ENCODE measurements around the gene NDE1.

The NDE1 gene

DNA sequence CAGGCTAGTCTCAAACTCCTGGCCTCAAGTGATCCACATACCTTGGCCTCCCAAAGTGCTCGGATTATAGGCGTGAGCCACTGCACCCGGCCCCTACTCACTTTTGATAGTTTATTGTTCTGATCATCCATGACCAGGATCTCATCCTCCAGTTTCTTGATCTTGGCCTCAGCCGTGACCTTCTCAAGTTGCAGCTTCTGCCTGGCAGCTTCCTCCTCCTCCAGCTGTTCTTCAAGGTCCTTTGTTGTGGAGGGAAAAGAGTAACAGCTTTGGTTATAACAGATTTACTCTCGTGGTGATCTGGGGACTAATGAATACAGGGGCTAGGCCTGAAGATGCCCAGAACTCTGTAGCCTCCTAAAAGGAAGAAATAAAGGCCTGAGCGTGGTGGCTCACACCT, 89.9 kb downstream of the NDE1 start:
- no peak for DNase-seq

DNA sequence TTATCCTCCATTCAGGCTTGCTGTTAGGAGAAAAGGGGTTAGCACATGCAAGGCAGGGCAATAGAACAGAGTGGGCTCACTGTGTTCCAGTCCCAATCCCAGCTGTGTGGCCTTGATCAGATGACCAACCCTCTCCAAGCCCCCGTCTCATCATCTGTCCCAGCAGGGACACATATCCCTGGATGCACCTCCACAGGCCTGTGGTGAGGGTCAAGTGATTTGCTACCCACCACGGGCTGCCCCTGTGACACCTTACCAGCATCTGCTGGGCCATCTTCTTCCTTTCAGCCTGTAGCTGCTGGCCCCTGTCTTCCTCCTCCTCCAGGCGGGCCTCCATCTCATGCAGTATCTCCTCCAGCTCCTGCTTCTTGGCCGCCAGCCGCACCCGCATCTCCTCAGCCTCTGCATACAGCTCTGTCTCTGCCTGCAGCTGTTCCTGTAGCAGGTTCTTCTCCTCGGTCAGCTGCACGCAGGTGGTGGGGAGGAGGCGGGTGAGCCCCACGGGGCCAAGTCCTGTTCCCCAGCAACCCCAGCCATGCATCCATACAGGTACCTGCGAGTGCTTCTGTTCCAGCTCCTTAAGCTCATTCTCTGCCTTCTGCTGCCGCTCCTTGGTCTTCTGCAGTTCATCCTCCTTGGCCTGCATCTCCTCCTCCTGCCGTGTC, 91.3 kb downstream of the NDE1 start:
- peak in 1 of 2 experiments; percentile 8 for DNase-seq

DNA sequence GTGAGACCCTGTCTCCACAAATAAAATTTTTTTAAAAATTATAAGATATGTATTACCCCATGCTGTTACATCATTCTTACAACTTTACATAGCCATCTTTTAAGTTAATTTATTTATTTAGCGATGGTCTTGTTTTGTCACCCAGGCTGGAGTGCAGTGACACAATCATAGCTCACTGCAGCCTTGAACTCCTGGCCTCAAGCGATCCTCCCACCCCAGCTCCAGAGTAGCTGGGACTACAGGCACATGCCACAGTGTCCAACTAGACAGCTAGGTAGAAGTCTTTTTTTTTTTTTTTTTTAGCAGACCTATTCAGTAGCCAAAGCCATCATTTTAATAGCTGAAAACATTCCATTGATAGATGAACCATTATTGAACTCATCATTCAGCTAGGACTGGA, 92.7 kb downstream of the NDE1 start:
- no peak for DNase-seq

DNA sequence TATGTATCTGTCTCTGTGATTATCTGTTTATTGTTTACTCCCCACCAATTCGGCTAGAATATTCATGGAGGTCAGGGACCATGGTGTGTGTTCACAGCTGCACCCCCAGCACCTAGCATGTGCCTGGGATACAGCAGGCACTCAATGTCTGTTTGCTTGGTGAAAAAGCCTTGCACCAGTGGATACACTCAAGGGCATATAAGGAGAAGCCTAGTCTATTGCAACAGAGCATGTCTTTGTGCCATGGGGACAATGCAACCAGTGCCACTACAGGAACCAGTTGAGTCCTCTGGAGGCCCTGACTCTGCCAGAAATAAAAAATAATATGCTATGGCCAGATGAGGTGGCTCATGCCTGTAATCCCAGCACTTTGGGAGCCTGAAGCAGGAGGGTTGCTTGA, 93.6 kb downstream of the NDE1 start:
- no peak for DNase-seq

DNA sequence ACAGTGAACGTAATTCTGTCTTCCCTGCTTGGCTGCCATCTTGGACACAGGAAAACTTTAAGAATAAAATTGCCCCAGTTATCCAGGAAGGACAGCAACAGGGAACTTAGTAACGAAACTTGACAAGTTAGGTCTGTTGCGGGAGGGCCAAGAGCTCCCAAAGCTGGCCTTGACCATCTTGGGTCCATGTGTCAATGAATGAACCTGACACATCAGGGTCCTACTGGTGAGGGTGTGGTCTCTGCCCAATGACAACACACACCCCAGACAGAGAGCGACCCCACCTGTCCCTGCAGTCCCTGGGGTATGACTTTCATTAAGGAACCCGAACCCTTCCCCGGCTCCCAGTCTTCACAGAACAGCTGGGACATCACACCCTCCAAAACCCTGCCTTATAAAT, 96.3 kb downstream of the NDE1 start:
- DNase-seq = no peak

DNA sequence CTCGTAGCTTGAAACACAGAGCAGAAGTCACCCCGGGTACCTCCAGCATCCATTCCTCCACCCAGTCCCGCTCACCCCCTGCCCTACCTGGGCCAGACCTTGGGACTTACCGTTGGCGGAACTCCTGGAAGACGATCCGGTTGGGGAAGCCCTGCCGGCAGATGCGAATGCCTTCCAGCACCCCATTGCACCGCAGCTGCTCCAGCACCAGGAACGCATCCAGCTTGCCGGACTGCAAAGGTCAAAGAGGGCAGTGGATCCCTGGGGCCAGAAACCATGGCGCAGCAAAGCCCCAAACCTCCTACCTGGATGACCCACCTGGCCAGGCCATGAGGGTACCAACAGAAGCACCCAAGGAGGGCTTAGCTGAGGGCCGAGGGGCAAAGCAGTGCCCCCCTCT, 97.9 kb downstream of the NDE1 start:
- no peak for DNase-seq

DNA sequence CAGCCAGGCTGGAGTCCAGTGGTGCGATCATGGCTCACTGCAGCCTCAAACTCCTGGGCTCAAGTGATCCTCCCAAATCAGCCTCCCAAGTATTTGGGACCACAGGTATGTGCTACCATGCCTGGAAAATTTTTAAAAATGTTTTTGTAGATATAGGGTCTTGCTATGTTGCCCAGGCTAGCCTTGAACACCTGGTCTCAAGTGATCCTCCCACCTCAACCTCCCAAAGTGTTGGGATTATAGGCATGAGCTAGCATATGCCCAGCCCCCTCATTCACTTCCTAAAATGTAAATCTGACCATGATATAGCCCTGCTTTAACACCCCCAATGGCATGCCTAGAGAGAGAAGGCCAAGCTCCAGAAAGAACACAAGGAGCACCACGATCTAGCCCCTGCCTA, 98.6 kb downstream of the NDE1 start:
- no peak for DNase-seq

DNA sequence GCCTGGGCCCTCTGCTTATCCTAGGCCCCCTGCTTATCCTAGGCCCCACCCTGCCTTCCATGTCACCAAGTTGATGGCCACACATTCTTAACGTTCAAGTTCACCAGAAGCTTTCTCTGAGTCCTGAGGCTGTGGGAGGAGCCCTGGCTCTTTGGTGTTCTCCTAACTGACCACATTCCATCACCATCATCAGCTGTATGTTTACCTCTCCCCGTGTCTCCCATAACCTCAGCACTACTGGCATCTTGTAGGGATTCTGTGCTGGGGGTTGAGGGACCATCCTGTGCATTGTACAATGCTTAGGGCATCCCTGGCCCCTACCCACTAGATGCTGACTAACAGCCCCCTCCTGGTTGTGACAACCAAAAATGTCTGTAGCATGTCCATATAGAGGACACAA, 99.3 kb downstream of the NDE1 start:
- no peak for DNase-seq

DNA sequence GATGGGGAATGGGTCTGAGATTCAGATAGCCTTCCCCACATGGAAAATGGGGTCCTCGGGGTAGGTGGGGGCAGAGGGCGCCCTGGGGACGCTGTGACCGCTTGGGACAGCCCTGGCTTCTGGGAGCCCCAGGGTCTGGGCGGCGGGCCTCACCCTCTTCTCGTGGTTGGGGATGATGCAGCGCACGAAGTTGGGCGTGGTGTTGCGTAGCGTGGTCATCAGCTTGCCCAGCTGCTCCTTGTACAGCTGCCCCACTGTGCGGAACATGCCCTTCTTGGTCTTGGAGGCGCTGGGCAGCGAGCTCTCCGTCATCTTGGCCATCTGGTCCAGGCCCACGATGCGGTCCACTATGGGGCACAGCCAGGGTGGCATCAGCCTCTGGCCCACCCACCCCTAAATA, 99.9 kb downstream of the NDE1 start:
- DNase-seq = no peak

DNA sequence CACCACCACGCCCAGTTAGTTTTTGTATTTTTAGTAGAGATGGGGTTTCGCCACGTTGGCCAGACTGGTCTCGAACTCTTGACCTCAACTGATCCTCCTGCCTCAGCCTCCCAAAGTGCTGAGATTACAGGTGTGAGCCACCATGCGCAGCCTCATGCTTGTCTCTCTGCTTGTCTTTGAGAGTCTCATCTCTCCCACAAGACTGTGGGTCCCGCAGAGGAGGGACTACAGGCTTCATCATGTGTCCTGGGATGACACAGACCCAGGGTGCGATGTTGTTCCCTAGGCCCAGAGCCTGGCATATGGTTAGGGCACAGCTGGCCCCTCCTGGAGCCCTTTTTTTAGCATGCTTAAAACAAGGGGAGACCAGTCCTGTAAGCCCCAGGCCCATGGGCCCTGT, 101.9 kb downstream of the NDE1 start:
- no peak for DNase-seq

DNA sequence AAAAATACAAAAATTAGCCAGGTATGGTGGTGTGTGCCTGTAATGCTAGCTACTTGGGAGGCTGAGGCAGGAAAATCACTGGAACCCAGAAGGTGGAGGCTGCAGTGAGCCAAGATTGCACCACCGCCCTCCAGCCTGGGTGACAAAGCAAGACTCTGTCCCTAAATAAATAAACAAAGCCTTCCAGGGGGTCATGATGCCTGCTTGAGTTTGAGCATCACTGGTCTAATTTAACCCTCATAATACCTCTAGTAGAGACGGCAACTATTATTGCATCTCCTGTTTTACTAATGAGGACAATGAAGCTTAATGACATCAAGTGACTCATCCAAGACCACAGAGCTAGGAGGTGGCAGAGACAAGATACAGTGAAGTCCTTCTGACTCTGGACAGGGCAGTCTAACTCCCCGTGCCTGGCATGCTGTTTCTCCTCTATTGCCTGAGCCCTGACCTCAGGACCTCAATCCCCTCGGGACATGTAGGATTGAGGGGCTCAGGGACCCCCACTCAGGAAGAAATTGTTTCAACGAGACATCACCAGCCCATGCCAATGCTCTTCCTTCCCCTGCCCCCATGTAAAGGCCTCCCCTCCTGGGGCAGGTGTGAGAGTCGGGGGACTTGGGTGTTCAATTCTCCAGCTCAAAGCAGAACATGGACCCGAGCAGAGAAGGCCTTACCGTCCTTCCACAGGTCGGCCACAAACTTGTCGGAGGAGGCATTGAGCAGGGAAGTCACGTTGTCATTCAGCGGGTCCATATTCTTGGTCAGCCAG, 102.9 kb downstream of the NDE1 start:
- DNase-seq = no peak

DNA sequence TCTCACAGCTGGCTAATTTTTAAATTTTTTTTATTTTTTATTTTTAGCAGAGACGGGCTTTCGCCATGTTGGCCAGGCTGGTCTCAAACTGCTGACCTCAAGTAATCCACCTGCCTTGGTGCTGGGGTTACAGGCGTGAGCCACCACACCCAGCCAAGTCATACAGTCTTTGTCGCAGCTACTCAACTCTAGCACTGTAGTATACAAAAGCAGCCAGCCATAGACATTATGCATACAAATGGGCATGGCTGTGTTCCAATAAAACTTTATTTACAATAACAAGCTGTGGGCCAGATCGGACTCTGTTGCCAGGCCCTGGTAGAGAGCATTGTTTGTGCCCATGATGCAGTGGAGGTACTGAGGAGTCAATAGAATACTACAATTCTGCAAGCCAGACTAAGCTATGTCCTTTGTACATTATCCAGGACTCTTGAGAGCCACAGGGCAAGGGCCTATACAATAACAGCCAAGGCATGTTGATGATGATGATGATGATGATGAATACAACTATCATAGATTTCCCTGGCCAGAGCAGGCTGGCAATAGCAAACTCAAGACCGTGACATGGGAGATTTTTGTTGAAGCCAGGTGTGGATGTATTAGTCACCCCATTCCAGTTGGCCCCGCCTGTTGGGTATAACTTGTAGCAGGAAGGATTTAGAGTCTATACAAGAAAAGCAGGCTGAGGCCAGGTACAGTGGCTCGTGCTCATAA, 104.9 kb downstream of the NDE1 start:
- no peak for DNase-seq

DNA sequence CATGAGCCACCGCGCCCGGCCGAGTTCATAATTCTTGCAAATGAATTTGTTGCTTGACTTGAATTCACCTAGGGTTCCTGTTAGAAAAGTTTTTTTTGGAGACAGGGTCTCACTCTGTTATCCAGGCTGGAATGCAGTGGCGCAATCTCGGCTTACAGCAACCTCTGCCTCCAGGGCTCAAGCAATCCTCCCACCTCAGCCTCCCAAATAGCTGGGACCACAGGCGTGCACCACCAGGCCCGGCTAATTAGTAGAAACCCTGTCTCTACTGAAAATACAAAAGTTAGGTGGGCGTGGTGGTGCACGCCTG, 107.0 kb downstream of the NDE1 start:
- DNase-seq = no peak

DNA sequence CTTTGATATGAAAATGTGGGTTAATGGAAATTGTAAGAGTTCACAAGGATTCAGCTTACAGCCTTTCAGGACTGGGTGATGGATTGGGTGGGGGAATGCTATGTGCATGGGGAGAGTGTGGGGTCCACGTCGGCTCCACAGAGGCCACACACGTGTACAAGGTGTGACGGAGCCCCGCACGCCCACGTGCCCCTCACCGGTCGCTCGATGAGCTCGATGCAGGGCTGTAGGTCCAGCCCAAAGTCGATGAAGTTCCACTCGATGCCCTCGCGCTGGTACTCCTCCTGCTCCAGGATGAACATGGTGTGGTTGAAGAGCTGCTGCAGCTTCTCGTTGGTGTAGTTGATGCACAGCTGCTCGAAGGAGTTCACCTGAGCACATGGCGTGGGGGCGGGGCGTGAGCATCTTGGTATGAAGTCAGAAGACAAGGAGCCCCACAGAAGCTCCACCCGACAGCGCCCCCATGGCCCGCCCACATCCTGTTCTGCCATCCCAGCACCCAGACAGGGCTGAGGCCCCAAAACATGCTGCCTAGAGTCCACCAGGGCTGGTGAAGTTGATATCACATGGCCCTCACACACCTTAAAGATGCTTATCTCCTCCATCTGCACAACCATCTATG, 107.7 kb downstream of the NDE1 start:
- DNase-seq = no peak

DNA sequence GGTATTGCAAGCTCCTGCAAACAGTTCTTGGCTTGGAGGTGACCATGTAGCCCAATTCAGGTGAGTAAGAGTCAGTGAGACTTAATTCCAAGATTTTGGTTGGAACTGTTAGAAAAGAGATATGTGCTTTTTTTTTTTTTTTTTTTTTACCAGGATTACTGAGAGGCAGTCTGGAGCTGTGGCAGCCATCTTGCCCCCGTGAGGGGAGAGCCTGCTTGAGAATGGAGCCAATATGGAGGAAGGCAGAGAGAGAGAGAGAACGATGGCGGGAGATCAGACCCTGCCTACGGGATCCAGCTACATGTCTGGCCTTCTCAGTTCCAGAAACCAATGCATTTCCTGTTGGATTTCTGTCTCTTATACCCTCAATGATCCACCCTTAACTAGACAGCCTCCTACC, 109.0 kb downstream of the NDE1 start:
- DNase-seq = no peak

DNA sequence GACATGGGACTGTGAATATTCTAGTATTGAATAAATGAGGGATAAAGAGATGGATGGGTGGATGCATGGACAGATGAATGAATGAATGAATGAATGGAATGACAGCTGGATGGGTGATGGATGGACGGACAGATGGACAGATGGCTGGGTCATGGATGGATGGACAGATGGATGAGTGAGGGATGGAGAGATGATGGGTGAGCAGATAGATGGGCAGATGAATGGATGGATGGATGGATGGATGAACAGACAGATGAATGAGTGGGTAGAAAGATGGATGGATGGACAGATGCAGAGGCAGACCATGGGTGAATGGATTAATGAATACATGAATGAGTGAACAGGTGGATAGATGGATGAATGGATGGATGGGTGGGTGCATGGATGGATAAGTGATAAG, 110.1 kb downstream of the NDE1 start:
- no peak for DNase-seq

DNA sequence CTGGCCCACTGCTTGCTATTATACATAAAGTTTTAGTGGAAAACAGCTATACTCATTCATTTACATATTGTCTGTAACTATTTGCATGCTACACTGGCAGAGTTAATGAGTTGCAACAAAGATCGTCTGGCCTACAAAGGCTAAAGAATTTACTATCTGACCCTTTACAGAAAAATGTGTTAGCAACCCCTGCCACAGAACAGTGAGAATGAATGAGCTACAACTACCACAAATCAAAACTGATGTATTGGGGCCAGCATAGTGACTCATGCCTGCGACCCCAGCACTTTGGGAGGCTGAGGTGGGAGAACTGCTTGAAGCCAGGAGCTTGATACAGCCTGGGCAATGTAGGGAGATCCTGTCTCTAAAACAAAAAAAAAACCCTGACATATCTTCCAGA, 114.1 kb downstream of the NDE1 start:
- DNase-seq = no peak

DNA sequence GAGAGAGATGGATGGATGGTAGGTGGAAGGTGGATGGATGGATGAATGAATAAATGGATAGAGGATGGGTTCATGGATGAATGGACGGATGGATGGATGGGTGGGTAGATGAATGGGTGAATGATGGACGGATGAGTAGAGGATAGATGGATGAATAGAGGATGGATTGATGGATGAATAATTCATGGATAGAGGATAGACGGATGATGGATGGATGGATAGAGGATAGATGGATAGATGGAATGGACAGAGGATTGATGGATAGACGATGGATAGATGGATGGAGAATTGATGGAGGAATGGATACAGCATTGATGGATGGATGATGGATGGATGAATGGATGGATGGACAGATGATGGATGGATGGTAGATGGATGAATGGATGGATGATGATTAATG, 115.1 kb downstream of the NDE1 start:
- no peak for DNase-seq

DNA sequence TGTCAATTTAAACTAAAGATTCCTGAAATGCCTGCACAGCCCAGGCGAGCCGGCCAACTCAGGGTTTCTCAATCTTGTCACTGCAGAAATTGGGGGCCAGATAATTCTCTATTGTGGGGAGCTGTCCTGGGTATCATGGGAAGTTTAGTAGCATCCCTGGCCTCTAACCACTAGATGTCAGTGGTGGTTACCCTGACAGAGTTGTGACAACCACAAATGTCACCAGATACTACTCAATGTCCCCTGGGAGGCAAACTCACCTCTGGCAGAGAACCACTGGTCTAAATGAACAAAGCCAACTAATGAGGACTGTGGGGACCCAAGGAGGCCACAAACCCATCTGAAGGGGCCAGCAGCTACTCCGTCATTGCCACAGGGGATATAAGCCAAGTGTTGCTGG, 115.8 kb downstream of the NDE1 start:
- DNase-seq = peak; percentile 25 to 52

DNA sequence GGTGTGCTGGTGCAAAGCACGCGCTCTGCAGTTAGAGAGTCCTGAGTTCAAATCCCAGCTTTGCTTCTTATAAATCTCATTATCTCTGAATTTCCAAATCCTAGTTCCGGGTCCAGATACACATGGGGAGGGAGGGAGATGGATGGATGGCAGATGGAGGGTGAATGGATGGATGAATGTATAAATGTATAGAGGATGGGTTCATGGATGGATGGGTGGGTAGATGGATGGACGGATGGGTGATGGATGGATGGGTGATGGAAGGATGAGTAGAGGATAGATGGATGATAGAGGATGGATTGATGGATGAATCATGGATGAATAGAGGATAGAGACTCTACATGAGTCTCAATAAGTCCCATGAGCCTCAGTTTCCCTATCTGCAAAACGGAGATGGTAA, 116.9 kb downstream of the NDE1 start:
- DNase-seq = no peak

DNA sequence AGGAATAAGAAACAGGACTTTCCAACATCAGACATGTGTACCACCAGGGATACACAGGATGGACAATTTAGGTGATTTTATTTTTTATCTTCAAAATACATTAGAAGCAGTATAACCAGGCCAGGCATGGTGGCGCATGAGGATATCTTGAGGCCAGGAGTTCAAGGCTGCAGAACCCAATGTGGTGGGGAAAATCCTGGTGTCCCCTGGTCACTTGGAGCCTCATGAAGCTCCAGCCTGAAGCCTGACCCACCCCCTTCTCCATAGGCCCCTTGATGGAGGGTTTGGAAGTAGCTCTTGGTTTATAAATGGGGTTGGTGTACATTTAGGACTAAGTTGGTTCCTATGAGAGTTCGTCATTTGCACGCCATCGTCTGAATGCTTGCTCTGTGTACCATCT, 118.2 kb downstream of the NDE1 start:
- no peak for DNase-seq

DNA sequence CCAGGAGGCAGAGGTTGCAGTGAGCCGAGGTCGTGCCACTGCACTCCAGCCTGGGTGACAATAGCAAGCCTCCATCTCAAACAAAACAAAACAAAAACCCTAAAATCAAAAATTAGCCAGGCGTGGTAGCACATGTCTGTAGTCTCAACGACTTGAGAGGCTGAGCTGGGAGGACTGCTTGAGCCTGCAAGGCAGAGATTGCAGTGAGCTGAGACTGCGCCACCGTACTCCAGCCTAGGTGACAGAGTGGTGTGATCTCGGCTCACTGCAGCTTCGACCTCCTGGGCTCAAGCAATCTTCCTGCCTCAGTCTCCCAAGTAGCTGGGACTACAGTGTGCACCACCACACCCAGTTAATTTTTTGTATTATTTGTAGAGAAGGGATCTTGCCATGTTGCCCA, 119.2 kb downstream of the NDE1 start:
- no peak for DNase-seq

DNA sequence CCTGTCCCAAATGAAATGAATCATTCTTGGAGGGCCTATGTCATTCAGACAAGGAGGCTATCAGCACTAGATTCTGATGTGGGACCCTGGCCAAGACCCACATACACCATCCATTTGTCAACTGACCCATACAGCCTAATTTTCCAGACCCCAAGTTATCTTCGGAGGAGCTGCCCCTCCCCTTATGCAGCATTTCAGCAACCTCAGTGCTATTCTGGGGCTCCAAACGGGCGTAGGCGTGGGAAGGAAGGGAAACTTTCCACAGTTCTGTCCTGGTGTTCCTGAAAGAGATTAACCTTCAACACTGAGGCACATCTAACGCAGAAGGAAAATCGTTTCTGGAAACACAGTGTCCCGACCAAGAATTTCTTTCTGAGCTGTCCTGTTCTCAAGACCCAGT, 120.1 kb downstream of the NDE1 start:
- no peak for DNase-seq

DNA sequence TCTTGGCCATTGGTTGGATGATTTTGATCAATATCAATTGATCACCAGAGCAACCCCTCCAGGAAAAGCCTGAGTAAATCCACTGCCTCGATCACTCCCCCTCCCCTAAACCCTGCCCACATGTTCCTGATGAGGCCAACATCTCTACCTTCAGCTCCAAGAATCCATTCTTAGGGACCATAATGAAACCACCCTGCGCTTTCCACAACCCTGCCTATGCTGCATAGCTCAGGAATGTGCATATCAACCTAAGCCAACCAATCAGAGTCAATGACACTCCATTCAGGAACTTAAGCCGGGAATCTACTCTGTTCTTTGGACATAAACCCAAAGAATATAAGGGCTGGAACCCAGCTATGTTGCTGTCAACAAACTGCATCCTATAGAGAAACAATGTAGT, 120.5 kb downstream of the NDE1 start:
- no peak for DNase-seq

Measured in NCI-H187 (cell line).